Activated T-cell treated with anti-CD3 and anti-CD28 coated beads, Interleukin-2, amount 50 U/mL, for 4 hours (primary cell): ENCODE measurements around the gene TBC1D10B. TPM values are rescaled to one million over a fixed set of nuclear protein-coding genes. Genes with fewer than 3 reads are reported as not detected.

Source experiments
- ATAC-seq, 2 donors: fragments of 200-7000 bp; cut with Tn5 transposase; one replicate each; pipeline ENCODE4 v1.10.0; 2021
- DNase-seq: peaks from one replicate; pipeline ENCODE4 v3.0.0-alpha.2; 2020
- H3K27me3 Mint-ChIP-seq: one replicate; pipeline ENCODE4 v1.8.0; 2021; ENCODE audit warnings: low read depth, mixed read lengths
- H3K36me3 Mint-ChIP-seq: one replicate; pipeline ENCODE4 v1.8.0; 2022; ENCODE audit warnings: mixed read lengths; ENCODE audit not compliant: insufficient read depth
- H3K4me1 Mint-ChIP-seq: one replicate; pipeline ENCODE4 v1.8.0; 2021; ENCODE audit warnings: low read depth, mixed read lengths
- H3K4me3 Mint-ChIP-seq: one replicate; pipeline ENCODE4 v1.8.0; 2021; ENCODE audit warnings: mild to moderate bottlenecking, moderate library complexity, mixed read lengths
- H3K9me3 Mint-ChIP-seq: one replicate; pipeline ENCODE4 v1.8.0; 2021; ENCODE audit warnings: mixed read lengths
- total RNA-seq, 3 donors: library from RNA; stranded (reverse); gene quantifications; one replicate each; pipeline ENCODE4 v1.2.1, GENCODE V29; 2021

Gene TBC1D10B
- total RNA-seq, 3 donors from 2014 or later = 48.2 to 52.5 (median 49.6) TPM

DNA sequence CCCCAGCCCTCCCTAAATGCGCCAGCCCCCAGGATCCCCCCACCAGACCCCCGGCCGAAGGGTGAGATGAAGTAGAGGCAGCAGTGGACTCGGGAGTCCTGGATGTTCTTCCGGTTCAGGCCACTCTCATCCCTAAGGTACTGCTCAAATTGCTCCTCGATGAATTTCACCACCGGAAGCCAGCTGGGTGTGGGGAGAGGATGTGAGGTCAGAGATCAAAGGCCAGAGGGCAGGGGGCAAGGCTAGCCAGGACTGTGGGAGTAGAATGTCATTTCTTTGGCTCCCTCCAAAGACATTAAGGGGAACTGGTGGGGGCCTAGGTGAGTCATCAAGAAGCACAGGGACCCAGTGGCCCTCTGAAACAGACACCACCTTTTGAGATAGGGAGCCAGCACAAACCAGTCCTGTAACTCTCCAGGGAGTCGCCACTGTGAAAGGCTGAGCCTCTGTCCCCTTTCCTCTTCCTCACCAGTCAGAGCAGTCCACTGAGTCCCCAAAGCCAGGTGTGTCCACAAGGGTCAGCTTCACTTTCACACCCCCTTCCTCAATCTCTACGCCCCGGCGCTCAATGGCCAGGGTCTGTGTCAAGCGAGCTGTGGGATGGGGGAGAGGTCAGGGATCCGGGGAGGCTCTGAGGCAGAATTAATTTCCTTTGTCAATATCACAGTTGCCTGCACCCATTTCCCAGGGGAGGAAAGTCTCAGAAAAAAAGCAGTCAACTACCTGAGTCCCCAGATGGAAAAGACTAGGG, 11.2 kb upstream of the TBC1D10B start:
- H3K36me3 Mint-ChIP-seq = peaks cover 5% of the 10 kb centered on the region
- ATAC-seq (no peak), DNase-seq (no peak)
- no peaks in the 10 kb centered on the region for H3K9me3 Mint-ChIP-seq
- H3K4me3 Mint-ChIP-seq = peak overlapping the region; percentile 86
- H3K4me1 Mint-ChIP-seq = peaks cover 62% of the 10 kb centered on the region
- H3K27me3 Mint-ChIP-seq = no peaks in the 10 kb centered on the region

DNA sequence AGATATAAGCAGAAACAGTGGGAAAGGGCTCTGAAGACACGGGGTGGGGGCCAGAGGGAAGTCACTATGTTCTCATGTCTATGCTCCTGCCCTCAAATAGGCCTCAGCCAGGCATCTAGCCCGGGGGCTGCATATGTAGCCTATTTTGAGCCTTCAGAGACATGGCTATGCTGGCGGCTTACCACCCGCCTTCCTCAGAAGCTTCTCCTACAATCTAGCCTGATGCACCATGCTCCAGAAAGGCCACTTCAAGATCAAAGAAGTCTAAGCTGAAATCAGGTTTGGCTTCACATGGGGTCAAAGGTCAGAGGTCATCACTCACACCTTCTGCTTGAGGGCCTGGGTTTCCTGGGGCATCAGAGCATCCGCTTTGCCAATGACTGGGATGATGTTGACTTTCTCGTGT, 10.5 kb upstream of the TBC1D10B start:
- Mint-ChIP-seq H3K4me3 (peak overlapping the region; percentile 86), H3K9me3 (no peaks in the 10 kb centered on the region), H3K4me1 (peaks cover 62% of the 10 kb centered on the region), H3K27me3 (no peaks in the 10 kb centered on the region), H3K36me3 (peaks cover 5% of the 10 kb centered on the region)
- DNase-seq (no peak), ATAC-seq (no peak)

DNA sequence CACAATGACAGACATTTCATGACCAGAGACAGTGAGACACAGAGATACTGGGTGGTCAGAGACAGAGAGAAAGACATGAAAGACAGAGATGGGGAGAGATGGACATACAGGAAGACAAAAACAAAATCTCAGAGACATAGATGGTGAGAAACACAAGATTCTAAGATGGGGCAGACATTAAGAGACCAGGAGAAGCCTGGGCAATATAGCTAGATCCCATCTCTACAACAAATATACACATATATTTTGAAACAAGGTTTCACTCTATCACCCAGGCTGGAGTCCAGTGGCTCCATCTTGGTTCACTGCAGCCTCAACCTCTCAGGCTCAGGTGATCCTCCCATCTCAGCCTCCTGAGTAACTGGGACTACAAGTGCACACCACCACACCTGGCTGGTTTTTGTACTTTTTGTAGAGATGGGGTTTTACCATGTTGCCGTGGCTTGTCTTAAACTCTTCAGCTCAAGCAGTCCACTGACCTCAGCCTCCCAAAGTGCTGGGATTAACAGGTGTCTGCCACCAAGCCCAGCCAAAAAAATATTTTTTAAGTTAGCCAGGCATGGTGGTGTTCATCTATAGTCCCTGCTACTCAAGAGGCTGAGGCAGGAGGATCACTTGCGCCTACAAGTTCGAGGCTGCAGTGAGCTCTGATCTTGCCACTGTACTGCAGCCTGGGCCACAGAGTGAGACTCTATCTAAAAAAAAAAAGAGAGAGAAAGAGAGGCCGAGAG, 9.9 kb upstream of the TBC1D10B start:
- Mint-ChIP-seq H3K4me1 (peaks cover 62% of the 10 kb centered on the region), H3K4me3 (peak overlapping the region; percentile 86), H3K36me3 (peaks cover 5% of the 10 kb centered on the region), H3K27me3 (no peaks in the 10 kb centered on the region), H3K9me3 (no peaks in the 10 kb centered on the region)
- ATAC-seq = no peak
- no peak for DNase-seq

DNA sequence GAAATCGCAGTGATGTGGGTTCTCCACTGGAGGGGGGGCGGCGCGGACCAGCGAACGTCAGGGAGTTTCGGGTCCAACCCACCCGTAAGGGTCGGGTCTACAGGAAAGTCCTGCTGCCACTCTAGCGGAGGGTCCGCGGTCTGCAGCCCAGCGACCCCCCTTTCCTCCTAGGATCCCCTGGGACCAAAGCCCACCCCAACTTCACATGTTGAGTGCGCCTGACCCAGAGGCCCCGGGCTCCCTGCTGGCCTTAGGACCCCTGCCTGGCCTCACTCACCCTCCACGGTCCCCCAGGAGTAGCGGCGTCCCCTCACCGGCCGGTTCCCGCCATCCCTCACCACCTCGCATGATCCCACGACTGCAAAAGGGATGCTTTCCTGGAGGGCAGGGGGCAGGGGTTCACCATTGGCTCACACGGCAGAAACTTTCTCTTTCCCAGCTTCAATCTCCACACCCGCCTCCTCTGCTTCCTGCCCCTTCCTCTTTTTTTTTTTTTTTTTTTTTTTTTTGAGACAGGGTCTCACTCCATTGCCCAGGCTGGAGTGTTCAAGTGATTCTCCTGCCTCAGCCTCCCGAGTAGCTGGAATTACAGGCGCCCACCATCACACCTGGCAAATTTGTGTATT, 9.0 kb upstream of the TBC1D10B start:
- no peaks in the 10 kb centered on the region for H3K9me3 Mint-ChIP-seq
- DNase-seq (no peak), ATAC-seq (no peak)
- H3K27me3 Mint-ChIP-seq = no peaks in the 10 kb centered on the region
- peak overlapping the region; percentile 94 for H3K4me3 Mint-ChIP-seq
- peaks cover 61% of the 10 kb centered on the region for H3K4me1 Mint-ChIP-seq
- peaks cover 5% of the 10 kb centered on the region for H3K36me3 Mint-ChIP-seq

DNA sequence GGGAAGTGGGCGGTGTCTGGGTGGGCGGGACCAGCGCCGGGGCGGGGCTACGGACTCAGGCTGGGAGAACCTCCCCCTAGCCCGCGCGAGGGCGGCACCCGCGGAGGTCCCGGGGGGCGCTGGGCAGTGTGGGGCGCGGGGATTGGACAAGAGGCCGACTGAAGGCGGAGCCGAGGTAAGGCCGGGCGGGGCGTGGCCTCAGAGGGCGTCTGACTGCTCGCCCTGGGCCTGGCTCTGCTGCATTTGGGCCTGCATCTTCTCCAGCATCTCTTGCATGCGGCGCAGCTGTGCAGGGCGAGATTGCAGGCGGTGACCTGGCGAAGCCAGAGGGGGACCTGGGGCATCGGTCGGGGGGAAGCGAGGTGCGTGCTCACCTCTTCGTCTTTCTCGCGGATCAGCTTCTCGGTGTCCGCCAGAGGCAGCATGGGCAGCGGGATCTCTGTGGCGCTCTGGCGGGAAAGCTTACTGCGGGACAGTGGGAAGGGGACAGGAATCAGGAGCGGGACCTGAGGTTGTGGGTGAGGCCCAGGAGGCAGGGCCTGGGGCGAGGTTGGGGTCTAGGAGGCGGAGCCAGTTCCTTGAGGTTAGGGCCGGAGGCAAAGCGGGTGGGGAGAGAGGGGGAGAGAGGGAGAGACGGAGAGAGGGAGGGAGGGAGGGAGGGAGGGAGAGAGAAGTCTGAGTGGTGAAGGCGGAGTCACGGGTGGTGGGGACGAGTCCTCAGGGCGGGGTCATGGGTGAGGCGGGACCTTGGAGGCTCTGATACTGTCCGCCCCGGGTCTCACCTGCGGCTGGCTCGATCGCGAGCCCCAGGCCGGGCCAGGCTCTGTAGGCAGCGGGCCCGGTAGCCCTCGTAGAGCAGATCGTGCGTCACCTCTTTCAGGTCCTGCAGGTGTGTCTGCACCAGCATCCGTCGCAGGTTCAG, 8.2 kb upstream of the TBC1D10B start:
- Mint-ChIP-seq H3K4me1 (peaks cover 58% of the 10 kb centered on the region), H3K27me3 (no peaks in the 10 kb centered on the region), H3K4me3 (peak overlapping the region; percentile 94), H3K9me3 (no peaks in the 10 kb centered on the region), H3K36me3 (peaks cover 5% of the 10 kb centered on the region)
- peak; percentile 90 to 91 for ATAC-seq
- peak; percentile 99 for DNase-seq

DNA sequence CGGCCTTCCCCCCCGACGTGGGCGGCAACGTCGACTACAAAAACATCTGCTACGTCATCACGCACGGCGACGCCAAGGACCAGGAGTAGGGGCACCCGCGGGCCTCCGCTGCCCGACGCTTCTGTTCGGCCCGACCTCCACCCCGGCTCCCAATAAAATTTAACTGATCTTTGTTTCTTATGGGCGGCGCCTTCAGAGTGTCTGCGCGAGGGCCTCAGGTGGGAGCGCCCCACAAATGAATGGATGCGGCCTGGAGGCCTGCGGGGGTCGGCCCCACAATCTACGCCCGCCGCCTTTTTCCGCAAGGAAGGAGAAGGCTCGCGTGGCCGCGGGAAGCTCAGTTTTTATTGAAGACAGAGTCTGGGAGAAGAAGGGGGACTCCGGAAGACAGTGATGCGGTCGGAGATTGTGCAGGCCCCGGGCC, 7.5 kb upstream of the TBC1D10B start:
- Mint-ChIP-seq H3K4me3 (peak overlapping the region; percentile 94), H3K4me1 (peaks cover 54% of the 10 kb centered on the region), H3K9me3 (no peaks in the 10 kb centered on the region), H3K36me3 (peaks cover 5% of the 10 kb centered on the region), H3K27me3 (no peaks in the 10 kb centered on the region)
- ATAC-seq (peak; percentile 36 to 39), DNase-seq (peak; percentile 89)

DNA sequence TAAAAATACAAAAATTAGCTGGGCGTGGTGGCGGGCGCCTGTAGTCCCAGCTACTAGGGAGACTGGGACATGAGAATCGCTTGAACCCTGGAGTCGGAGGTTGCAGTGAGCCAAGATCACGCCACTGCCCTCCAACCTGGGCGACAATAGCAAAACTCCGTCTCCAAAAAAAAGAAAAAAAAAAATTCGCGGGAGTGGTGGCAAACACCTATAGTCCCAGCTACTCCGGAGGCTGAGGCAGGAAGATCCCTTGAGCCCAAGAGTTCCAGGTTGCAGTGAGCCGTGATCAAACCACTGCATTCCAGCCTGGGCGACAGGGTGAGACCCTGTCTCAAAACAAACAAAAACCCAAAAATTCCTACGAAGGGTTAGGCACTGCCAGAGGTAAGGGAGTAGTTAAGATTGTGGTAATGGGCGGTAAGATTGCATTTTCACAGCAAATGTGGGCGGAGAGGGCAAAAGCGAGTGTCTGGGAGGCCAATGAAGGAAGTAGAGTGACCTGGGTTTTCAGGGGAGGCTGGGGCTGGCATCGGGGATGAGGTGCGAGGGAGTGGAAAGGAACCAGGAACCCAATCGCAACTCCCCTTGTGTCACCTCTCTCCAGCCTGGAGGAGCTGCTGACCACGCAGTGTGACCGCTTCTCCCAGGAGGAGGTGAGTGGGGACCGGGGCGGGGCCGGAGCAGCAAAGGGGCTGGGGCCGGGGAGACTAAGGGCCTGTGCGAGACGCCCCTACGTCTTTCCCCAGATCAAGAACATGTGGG, 6.9 kb upstream of the TBC1D10B start:
- ATAC-seq (no peak), DNase-seq (no peak)
- Mint-ChIP-seq H3K27me3 (no peaks in the 10 kb centered on the region), H3K4me3 (peak overlapping the region; percentile 94), H3K9me3 (no peaks in the 10 kb centered on the region), H3K4me1 (peaks cover 50% of the 10 kb centered on the region), H3K36me3 (peaks cover 4% of the 10 kb centered on the region)

DNA sequence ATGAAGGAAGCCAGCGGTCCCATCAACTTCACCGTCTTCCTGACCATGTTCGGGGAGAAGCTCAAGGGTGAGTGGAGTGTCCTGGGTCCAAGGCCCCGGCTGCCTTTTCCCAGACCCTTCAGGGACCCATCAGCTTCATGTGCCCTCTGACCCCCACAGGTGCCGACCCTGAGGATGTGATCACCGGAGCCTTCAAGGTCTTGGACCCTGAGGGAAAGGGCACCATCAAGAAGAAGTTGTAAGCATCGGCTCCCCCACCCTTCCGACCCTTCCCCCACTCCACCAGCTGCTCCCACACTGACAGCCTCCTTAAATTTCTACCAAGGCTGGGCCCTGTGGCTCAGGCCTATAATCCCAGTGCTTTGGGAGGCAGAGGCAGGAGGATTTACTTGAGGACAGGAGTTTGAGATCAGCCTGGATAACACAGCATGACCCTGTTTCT, 6.2 kb upstream of the TBC1D10B start:
- ATAC-seq = no peak
- Mint-ChIP-seq H3K36me3 (peaks cover 4% of the 10 kb centered on the region), H3K27me3 (no peaks in the 10 kb centered on the region), H3K4me3 (no peak overlapping the region), H3K4me1 (peaks cover 51% of the 10 kb centered on the region), H3K9me3 (no peaks in the 10 kb centered on the region)
- no peak for DNase-seq

DNA sequence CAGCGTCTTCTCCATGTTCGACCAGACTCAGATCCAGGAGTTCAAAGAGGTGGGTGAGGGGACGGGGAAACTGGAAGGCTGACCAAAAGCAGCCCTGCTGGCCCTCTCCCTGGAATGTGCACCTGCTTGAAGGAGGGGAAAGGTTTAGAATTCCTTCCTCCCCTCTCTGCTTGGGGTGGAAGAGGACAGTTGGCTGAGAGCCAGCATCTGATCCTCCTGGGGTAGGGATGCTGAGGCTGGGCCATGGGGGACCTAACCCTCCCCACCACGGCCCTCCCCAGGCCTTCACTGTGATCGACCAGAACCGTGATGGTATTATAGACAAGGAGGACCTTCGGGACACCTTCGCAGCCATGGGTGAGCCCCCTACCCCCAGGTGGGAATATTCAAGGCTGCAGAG, 5.6 kb upstream of the TBC1D10B start:
- Mint-ChIP-seq H3K36me3 (peaks cover 4% of the 10 kb centered on the region), H3K4me3 (no peak overlapping the region), H3K27me3 (no peaks in the 10 kb centered on the region), H3K4me1 (peaks cover 51% of the 10 kb centered on the region), H3K9me3 (no peaks in the 10 kb centered on the region)
- no peak for ATAC-seq
- DNase-seq = no peak

DNA sequence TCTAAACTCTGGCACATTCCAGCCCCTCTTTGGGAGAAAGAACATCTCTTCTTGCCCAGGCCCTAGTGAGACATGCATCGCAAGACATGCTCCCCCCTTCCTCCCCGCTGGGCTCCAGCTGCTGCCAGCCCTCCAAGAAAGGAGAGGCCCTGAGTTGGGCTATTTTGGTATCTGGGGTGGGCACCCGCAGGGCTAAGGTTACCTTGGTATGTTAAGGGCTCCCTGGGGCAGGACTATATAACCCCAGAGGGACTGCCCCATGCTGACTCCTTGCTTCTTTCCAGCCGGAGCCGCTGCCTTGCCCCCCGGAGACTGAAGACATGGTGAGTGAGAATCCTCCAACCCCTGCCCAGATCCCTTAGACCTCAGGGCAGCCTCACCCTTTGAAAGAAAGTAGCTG, 4.2 kb upstream of the TBC1D10B start, which contains the start of gene MYL11:
Gene MYL11 (plus strand): TSS at position 265 of the 400 bp plus-strand sequence. CDS start 56 bp downstream, at position 321.
- Mint-ChIP-seq H3K36me3 (no peaks in the 10 kb centered on the region), H3K4me3 (no peak within 1 kb of the TSS), H3K27me3 (no peaks in the 10 kb centered on the region), H3K4me1 (peaks cover 40% of the 10 kb centered on the region), H3K9me3 (no peaks in the 10 kb centered on the region)
- DNase-seq = no peak
- no peak for ATAC-seq

DNA sequence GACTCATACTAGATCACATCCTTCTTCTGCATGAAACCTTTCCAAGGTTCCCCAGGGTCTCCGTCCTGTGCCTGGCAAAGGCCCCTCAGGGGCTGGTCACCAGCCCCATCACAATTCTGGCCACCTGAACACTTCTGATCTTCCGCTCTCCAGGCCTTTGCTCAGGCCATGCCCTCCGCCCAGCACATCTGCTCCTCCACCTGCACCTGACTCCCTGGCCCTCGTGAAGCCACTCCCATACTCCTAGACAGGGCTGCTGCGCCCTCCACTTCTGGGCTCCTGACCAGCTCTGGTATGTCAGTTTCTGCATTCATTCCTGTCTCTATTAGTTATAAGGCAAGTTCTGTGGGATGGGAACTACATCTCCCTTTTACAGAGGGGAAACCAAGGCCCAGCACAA, 2.4 kb upstream of the TBC1D10B start:
- no peaks in the 10 kb centered on the region for H3K36me3 Mint-ChIP-seq
- DNase-seq = no peak
- H3K4me3 Mint-ChIP-seq = no peak overlapping the region

DNA sequence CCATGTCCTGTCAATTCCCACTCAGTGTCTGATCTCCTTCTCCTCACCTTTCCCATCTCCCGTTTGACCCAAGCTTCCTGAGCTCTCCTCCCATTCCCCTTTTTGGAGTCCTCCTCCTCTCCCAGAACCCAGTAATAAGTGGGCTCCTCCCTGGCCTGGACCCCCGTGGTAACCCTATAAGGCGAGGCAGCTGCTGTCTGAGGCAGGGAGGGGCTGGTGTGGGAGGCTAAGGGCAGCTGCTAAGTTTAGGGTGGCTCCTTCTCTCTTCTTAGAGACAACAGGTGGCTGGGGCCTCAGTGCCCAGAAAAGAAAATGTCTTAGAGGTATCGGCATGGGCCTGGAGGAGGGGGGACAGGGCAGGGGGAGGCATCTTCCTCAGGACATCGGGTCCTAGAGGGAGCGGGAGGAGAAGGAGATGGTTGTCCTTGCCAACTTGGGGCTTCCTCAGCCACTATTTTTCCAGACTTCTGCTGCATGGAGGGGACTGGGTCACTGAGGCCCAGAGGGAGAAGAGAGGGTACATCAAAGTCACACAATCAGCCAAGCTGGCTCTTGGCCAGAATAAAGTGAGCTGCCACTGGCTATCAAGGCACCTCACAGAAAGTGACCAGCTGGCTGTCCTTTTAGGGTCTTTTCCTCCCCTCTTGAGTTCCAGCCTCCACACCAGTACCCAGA, 1.9 kb upstream of the TBC1D10B start:
- no peaks in the 10 kb centered on the region for H3K27me3 Mint-ChIP-seq
- H3K4me1 Mint-ChIP-seq = peaks cover 42% of the 10 kb centered on the region
- peaks cover 2% of the 10 kb centered on the region for H3K36me3 Mint-ChIP-seq
- H3K4me3 Mint-ChIP-seq = peak overlapping the region; percentile 87
- DNase-seq = no peak
- no peaks in the 10 kb centered on the region for H3K9me3 Mint-ChIP-seq
- ATAC-seq = no peak

More for the DNA sequence above, 2.4 kb upstream of the TBC1D10B start:
- Mint-ChIP-seq H3K27me3 (no peaks in the 10 kb centered on the region), H3K9me3 (no peaks in the 10 kb centered on the region), H3K4me1 (peaks cover 42% of the 10 kb centered on the region)
- ATAC-seq = no peak
